HepG2 (cell line): ENCODE measurements around the gene SNX6. TPM values are rescaled to one million over a fixed set of nuclear protein-coding genes. Genes with fewer than 3 reads are reported as not detected.

ENCODE experiments used
- ATF4 ChIP-seq, 2 experiments: fragments of 450-650 bp in 1 of 2; sonication (generic) in 1 of 2; formaldehyde crosslinking; IDR thresholded peaks; 2 replicates each; pipeline versions ENCODE4 v1.5.0 to v1.8.0; 2020 to 2022; ENCODE audit warnings: mild to moderate bottlenecking in 1 of 2, missing genetic modification reagents in 1 of 2
- CHD4 ChIP-seq: fragments of 200-600 bp; sonication (generic); IDR thresholded peaks from 2 replicates; pipeline ENCODE4 v1.7.0; 2017; ENCODE audit warnings: mild to moderate bottlenecking, low read length, borderline replicate concordance
- CREM ChIP-seq, 2 experiments: sonication (generic) in 1 of 2; formaldehyde crosslinking in 1 of 2; IDR thresholded peaks; 2 replicates each; pipeline versions ENCODE4 v1.4.0 to v1.6.1; 2016 to 2020; ENCODE audit warnings: antibody characterized with exemption in 1 of 2, mild to moderate bottlenecking in 1 of 2, missing genetic modification reagents in 1 of 2
- HOXD1 ChIP-seq: sonication (generic); formaldehyde crosslinking; IDR thresholded peaks from 2 replicates; pipeline ENCODE4 v1.5.0; 2020; ENCODE audit warnings: missing genetic modification reagents
- MED1 ChIP-seq: sonication (generic); formaldehyde crosslinking; IDR thresholded peaks from 2 replicates; pipeline ENCODE4 v1.4.0; 2020; ENCODE audit warnings: missing genetic modification reagents
- NFKBIZ ChIP-seq: IDR thresholded peaks from 2 replicates; pipeline ENCODE4 v1.6.1; 2018; ENCODE audit warnings: missing genetic modification reagents, missing compliant biosample characterization
- PTBP1 ChIP-seq: fragments of 200-400 bp; formaldehyde crosslinking; IDR thresholded peaks from 2 replicates; pipeline ENCODE4 v1.6.1; 2018; ENCODE audit warnings: low read length, low read depth; ENCODE audit not compliant: poor library complexity, severe bottlenecking
- RXRA ChIP-seq: sonication (generic); formaldehyde crosslinking; IDR thresholded peaks from 2 replicates; pipeline ENCODE4 v1.5.1; 2020; ENCODE audit warnings: missing genetic modification reagents
- SMAD3 ChIP-seq: sonication (generic); formaldehyde crosslinking; IDR thresholded peaks from 2 replicates; pipeline ENCODE4 v1.4.0; 2020; ENCODE audit warnings: missing genetic modification reagents
- SMC3 ChIP-seq: IDR thresholded peaks from 2 replicates; pipeline ENCODE4 v1.6.1; 2011; ENCODE audit warnings: low read length, improper control_type of control experiment
- SMYD3 ChIP-seq: sonication (generic); formaldehyde crosslinking; IDR thresholded peaks from 2 replicates; pipeline ENCODE4 v1.8.1; 2023; ENCODE audit warnings: mild to moderate bottlenecking, missing genetic modification reagents
- SOX6 ChIP-seq, 2 experiments: fragments of 450-650 bp in 1 of 2; sonication (generic) in 1 of 2; formaldehyde crosslinking in 1 of 2; IDR thresholded peaks; 2 replicates each; pipeline versions ENCODE4 v1.4.0 to v1.6.1; 2017 to 2020; ENCODE audit warnings: antibody characterized with exemption in 1 of 2, mild to moderate bottlenecking in 1 of 2, missing genetic modification reagents in 1 of 2
- TBP ChIP-seq: sonication (generic); formaldehyde crosslinking; IDR thresholded peaks from 2 replicates; pipeline ENCODE4 v1.5.0; 2020; ENCODE audit warnings: missing genetic modification reagents
- ZBTB42 ChIP-seq: sonication (generic); formaldehyde crosslinking; IDR thresholded peaks from 2 replicates; pipeline ENCODE4 v1.5.0; 2020; ENCODE audit warnings: mild to moderate bottlenecking, missing genetic modification reagents
- ZFP41 ChIP-seq: sonication (generic); formaldehyde crosslinking; IDR thresholded peaks from 2 replicates; pipeline ENCODE4 v1.4.0; 2020; ENCODE audit warnings: mild to moderate bottlenecking, missing genetic modification reagents, borderline replicate concordance
- ZNF501 ChIP-seq: sonication (generic); formaldehyde crosslinking; IDR thresholded peaks from 2 replicates; pipeline ENCODE4 v1.5.1; 2020; ENCODE audit warnings: mild to moderate bottlenecking, moderate library complexity, missing genetic modification reagents
- ZNF543 ChIP-seq: sonication (generic); formaldehyde crosslinking; IDR thresholded peaks from 2 replicates; pipeline ENCODE4 v1.4.0; 2020; ENCODE audit warnings: mild to moderate bottlenecking, missing genetic modification reagents
- ZNF550 ChIP-seq: sonication (generic); formaldehyde crosslinking; IDR thresholded peaks from 2 replicates; pipeline ENCODE4 v1.4.0; 2020; ENCODE audit warnings: mild to moderate bottlenecking, missing genetic modification reagents, borderline replicate concordance
- ZNF614 ChIP-seq: IDR thresholded peaks from 2 replicates; pipeline ENCODE4 v1.6.1; 2018; ENCODE audit warnings: missing biosample characterization, missing genetic modification reagents, inconsistent platforms, borderline replicate concordance
- ZNF780A ChIP-seq: sonication (generic); formaldehyde crosslinking; IDR thresholded peaks from 2 replicates; pipeline ENCODE4 v1.8.0; 2022; ENCODE audit warnings: mild to moderate bottlenecking, missing genetic modification reagents, moderate library complexity
- polyA plus RNA-seq, 8 experiments: library from polyadenylated mRNA; depleted of rRNA in 3 of 8; stranded (reverse) in 7 of 8; unstranded in 1 of 8; fragments of >200 nt; fragmentation: Illumina TruSeq in 4 of 8; extraction: Trizol in 4 of 8; gene quantifications; 2 replicates each; pipeline versions ENCODE4 v1.2.1 to v1.2.3, GENCODE V29; 2011 to 2016; ENCODE audit warnings: low read depth in 4 of 8, missing spikeins in 1 of 8, mixed read lengths in 1 of 8; ENCODE audit not compliant: insufficient read depth in 1 of 8
- total RNA-seq, 5 experiments: library from RNA; depleted of rRNA; stranded (reverse); fragments of >200 nt; fragmentation: Illumina TruSeq; extraction: Trizol; gene quantifications; 2 replicates each; pipeline ENCODE4 v1.2.3, GENCODE V29; 2016; ENCODE audit warnings: low read depth in 1 of 5
- TF ChIP-seq, protein P1 (sequence below): sonication (generic); formaldehyde crosslinking; IDR thresholded peaks from 2 replicates; pipeline ENCODE4 v1.5.0; 2020; ENCODE audit warnings: missing genetic modification reagents, mild to moderate bottlenecking, borderline replicate concordance
- TF ChIP-seq, protein P2 (sequence below): sonication (generic); formaldehyde crosslinking; IDR thresholded peaks from 2 replicates; pipeline ENCODE4 v1.4.0; 2020; ENCODE audit warnings: mild to moderate bottlenecking, low read depth, missing genetic modification reagents
- TF ChIP-seq, protein P3 (sequence below): sonication (generic); formaldehyde crosslinking; IDR thresholded peaks from 2 replicates; pipeline ENCODE4 v1.8.1; 2023; ENCODE audit warnings: mild to moderate bottlenecking, missing genetic modification reagents, borderline replicate concordance
- TF ChIP-seq, protein P4 (sequence below): sonication (generic); formaldehyde crosslinking; IDR thresholded peaks from 2 replicates; pipeline ENCODE4 v1.4.0; 2020; ENCODE audit warnings: missing genetic modification reagents

The SNX6 gene
- total and polyA plus RNA-seq, 2 of the 13 experiments (the other 11 are each of a cell fraction or from before 2014, with no cell fraction given): 92.3 to 169 TPM

DNA sequence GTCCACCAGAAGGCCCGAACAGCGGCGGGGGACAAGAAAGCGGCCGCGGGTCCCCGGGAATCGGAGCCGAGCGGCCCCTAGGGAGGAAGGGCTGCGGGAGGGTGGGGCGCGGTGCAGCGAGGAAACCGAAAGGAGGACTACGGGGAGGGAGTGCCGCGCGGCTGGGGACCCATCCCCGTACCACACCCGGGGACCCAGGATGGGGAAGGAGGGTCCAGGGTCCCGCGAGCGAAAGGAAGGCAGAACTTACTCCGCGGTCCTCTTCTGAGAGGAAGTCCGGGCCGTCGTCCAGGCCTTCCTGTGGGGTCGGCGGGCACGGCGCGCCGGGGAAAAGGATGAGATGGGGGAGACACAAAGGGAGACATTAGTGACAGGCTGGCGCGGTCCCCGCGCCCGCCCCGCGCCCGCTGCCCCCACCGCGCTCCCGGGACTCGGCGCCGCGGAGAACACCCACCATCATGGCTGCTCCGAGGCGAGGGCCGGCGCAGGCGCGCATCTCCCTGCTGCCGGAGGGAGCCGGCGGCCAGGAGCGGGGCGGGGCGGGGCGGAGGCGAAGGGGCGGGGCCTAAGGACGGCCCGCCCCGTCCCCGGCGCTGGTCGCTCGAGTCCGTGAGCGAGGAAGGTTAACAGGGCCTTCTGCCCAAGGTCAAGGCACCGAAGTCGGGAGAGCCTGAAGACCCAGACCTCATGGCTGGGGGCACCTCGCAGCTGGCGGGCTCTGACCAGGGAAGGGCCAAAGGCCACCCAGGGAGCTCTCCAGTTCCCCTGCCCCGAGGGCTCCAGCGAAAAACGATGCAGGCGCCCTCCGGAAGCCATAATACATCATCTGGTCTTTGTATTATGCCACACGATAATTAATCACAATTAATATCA is at the start of gene SNX6 (continued):
- TF ChIP-seq ZNF550 (CRISPR knock-in tag) (peak; percentile 95; the same call in 1 of the 2 replicates), MED1 (CRISPR knock-in tag) (no peak; the same call in none of the 2 replicates), HOXD1 (peak; percentile 33), SMYD3 (CRISPR knock-in tag) (no peak), ZFP41 (CRISPR knock-in tag) (no peak; the same call in none of the 2 replicates), SMC3 (no peak), ATF4 (CRISPR knock-in tag; IDR thresholded peaks at IDR 0.05) (peak in 1 of 2 experiments; percentile 27; a peak in 1 of 4 replicates), TBP (CRISPR knock-in tag) (peak; percentile 91), ZBTB42 (CRISPR knock-in tag) (peak; percentile 81), ZNF543 (CRISPR knock-in tag) (peak; percentile 89), RXRA (CRISPR knock-in tag) (peak; percentile 84), SMAD3 (CRISPR knock-in tag) (peak; percentile 20), ZNF614 (peak; percentile 43; the same call in 1 of the 2 replicates), NFKBIZ (CRISPR knock-in tag) (0 out of 2 replicates have a peak, but pooled peaks have one; percentile 71), PTBP1 (peak; percentile 97), CHD4 (no peak), ZNF780A (peak; percentile 45; the same call in 1 of the 2 replicates), CREM (IDR thresholded peaks at IDR 0.05) (no peak), CREM (CRISPR knock-in tag; IDR thresholded peaks at IDR 0.05) (no peak), ZNF501 (CRISPR knock-in tag) (peak; percentile 99), SOX6 (IDR thresholded peaks at IDR 0.05) (no peak), SOX6 (CRISPR knock-in tag; IDR thresholded peaks at IDR 0.05) (peak; percentile 4; the same call in 1 of the 2 replicates)
- TF ChIP-seq, protein P1, sequence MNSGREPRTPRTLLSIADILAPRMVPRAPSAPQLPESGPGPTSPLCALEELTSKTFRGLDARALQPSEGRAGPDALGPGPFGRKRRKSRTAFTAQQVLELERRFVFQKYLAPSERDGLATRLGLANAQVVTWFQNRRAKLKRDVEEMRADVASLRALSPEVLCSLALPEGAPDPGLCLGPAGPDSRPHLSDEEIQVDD (CRISPR knock-in tag): 0 out of 2 replicates have a peak, but pooled peaks have one; percentile 61
- TF ChIP-seq, protein P2, sequence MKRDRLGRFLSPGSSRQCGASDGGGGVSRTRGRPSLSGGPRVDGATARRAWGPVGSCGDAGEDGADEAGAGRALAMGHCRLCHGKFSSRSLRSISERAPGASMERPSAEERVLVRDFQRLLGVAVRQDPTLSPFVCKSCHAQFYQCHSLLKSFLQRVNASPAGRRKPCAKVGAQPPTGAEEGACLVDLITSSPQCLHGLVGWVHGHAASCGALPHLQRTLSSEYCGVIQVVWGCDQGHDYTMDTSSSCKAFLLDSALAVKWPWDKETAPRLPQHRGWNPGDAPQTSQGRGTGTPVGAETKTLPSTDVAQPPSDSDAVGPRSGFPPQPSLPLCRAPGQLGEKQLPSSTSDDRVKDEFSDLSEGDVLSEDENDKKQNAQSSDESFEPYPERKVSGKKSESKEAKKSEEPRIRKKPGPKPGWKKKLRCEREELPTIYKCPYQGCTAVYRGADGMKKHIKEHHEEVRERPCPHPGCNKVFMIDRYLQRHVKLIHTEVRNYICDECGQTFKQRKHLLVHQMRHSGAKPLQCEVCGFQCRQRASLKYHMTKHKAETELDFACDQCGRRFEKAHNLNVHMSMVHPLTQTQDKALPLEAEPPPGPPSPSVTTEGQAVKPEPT: peak; percentile 81
- TF ChIP-seq, protein P3, sequence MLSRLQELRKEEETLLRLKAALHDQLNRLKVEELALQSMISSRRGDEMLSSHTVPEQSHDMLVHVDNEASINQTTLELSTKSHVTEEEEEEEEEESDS (CRISPR knock-in tag): no peak; the same call in 1 of the 2 replicates
- TF ChIP-seq, protein P4, sequence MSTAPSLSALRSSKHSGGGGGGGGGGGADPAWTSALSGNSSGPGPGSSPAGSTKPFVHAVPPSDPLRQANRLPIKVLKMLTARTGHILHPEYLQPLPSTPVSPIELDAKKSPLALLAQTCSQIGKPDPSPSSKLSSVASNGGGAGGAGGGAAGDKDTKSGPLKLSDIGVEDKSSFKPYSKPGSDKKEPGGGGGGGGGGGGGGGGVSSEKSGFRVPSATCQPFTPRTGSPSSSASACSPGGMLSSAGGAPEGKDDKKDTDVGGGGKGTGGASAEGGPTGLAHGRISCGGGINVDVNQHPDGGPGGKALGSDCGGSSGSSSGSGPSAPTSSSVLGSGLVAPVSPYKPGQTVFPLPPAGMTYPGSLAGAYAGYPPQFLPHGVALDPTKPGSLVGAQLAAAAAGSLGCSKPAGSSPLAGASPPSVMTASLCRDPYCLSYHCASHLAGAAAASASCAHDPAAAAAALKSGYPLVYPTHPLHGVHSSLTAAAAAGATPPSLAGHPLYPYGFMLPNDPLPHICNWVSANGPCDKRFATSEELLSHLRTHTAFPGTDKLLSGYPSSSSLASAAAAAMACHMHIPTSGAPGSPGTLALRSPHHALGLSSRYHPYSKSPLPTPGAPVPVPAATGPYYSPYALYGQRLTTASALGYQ (CRISPR knock-in tag): peak; percentile 63
